Caco-2 (cell line): Measurements from ENCODE around the gene TMTC2. TPM values are rescaled to one million over a fixed set of nuclear protein-coding genes. Genes with fewer than 3 reads are reported as not detected.

Source experiments
- BruUV-seq: library from RNA; stranded (reverse); fragments of 400-500 nt; replicated peaks from 2 replicates; lab custom pipeline; 2021; lab: Mats Ljungman, UMichigan
- CTCF ChIA-PET: fragments of 300-600 bp; sonication (Branson Sonifier 250); formaldehyde crosslinking; loops from one replicate; lab custom pipeline; 2022; ENCODE audit warnings: antibody characterized with exemption; lab: Charles Lee
- POLR2A ChIA-PET: fragments of 300-600 bp; sonication (Branson Sonifier 250); formaldehyde crosslinking; loops from one replicate; lab custom pipeline; 2022; ENCODE audit warnings: antibody characterized with exemption; lab: Charles Lee
- DNase-seq, 2 experiments: peaks; one replicate each; pipeline versions ENCODE4 v3.0.0 to v3.0.0-alpha.2; 2020 to 2022
- H3K27me3 ChIP-seq: replicated peaks from 2 replicates; pipeline ENCODE4 v1.6.0; 2011; ENCODE audit warnings: low read length; ENCODE audit not compliant: control insufficient read depth, insufficient read depth
- H3K36me3 ChIP-seq: 2 replicates; pipeline ENCODE4 v1.5.1; 2011; ENCODE audit warnings: low read length; ENCODE audit not compliant: control insufficient read depth, insufficient read depth
- H3K4me1 ChIP-seq: fragments of 250-450 bp; sonication (Bioruptor Pico); 2 replicates; pipeline ENCODE4 v1.5.1; 2020; ENCODE audit warnings: mild to moderate bottlenecking
- H3K4me3 ChIP-seq: 2 replicates; pipeline ENCODE4 v1.5.1; 2011; ENCODE audit warnings: low read depth, mild to moderate bottlenecking, control low read depth, low read length
- H3K9me3 ChIP-seq: fragments of 250-450 bp; sonication (Bioruptor Pico); 2 replicates; pipeline ENCODE4 v1.5.1; 2020; ENCODE audit warnings: mild to moderate bottlenecking, moderate library complexity
- H3K27ac Mint-ChIP-seq: one replicate; pipeline ENCODE4 v1.8.0; 2022; ENCODE audit warnings: mixed read lengths; ENCODE audit not compliant: unreplicated experiment
- H3K27me3 Mint-ChIP-seq: one replicate; pipeline ENCODE4 v1.8.0; 2022; ENCODE audit warnings: mixed read lengths; ENCODE audit not compliant: insufficient read depth, unreplicated experiment
- H3K36me3 Mint-ChIP-seq: one replicate; pipeline ENCODE4 v1.8.0; 2022; ENCODE audit warnings: mild to moderate bottlenecking, mixed read lengths; ENCODE audit not compliant: insufficient read depth, unreplicated experiment
- H3K4me1 Mint-ChIP-seq: one replicate; pipeline ENCODE4 v1.8.0; 2022; ENCODE audit warnings: low read depth, mixed read lengths; ENCODE audit not compliant: unreplicated experiment
- H3K4me3 Mint-ChIP-seq: one replicate; pipeline ENCODE4 v1.8.0; 2022; ENCODE audit warnings: mild to moderate bottlenecking, moderate library complexity, mixed read lengths; ENCODE audit not compliant: unreplicated experiment
- H3K9me3 Mint-ChIP-seq: one replicate; pipeline ENCODE4 v1.8.0; 2022; ENCODE audit warnings: mixed read lengths; ENCODE audit not compliant: unreplicated experiment
- intact Hi-C: fragments of 100-400 bp; cut with micrococcal nuclease; formaldehyde crosslinking; loops from one replicate; pipeline ENCODE4 v1.10.0; 2022; ENCODE audit not compliant: unreplicated experiment
- total RNA-seq: library from RNA; stranded (reverse); gene quantifications from 2 replicates; pipeline ENCODE4 v1.2.3, GENCODE V29; 2022
- TF ChIP-seq, protein P1 (sequence below), 2 experiments: fragments of 200-600 bp in 1 of 2; IDR thresholded peaks; 1 replicate in 1 of 2; 2 replicates in 1 of 2; pipeline versions ENCODE4 v1.5.1 to v1.8.0; 2011 to 2022; ENCODE audit warnings: antibody characterized with exemption in 1 of 2, control low read depth in 1 of 2, inconsistent platforms in 1 of 2, low read depth in 1 of 2, low read length in 1 of 2, mild to moderate bottlenecking in 1 of 2, moderate library complexity in 1 of 2; ENCODE audit not compliant: insufficient read depth in 1 of 2, severe bottlenecking in 1 of 2, unreplicated experiment in 1 of 2

TMTC2 gene
- total RNA-seq, 1 experiment from 2014 or later = 2.2 TPM

DNA sequence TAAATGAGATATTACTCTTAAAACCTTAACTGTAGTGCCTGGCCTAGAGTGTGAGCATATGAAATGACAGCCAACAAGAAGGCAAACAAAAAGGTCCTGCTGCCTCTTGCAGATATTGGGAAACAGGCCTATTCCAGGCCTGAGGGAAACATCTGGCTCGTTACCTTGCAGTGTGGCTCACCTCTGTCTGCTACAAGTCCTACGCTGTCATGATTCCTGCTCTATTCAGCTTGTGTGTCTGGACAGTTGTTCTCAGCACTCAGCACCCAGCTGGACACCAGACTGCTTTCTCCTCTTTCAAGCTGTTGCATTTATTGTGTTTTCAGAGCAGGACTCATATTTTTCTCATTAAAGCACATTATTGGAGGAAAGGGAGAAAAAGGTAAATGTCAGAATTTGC lies 113.5 kb downstream of the TMTC2 start:
- TF ChIP-seq, protein P1, sequence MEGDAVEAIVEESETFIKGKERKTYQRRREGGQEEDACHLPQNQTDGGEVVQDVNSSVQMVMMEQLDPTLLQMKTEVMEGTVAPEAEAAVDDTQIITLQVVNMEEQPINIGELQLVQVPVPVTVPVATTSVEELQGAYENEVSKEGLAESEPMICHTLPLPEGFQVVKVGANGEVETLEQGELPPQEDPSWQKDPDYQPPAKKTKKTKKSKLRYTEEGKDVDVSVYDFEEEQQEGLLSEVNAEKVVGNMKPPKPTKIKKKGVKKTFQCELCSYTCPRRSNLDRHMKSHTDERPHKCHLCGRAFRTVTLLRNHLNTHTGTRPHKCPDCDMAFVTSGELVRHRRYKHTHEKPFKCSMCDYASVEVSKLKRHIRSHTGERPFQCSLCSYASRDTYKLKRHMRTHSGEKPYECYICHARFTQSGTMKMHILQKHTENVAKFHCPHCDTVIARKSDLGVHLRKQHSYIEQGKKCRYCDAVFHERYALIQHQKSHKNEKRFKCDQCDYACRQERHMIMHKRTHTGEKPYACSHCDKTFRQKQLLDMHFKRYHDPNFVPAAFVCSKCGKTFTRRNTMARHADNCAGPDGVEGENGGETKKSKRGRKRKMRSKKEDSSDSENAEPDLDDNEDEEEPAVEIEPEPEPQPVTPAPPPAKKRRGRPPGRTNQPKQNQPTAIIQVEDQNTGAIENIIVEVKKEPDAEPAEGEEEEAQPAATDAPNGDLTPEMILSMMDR (IDR thresholded peaks at IDR 0.05; ENCODE audit: insufficient read depth in 1 of 2, low read depth in 1 of 2, low read length in 1 of 2, severe bottlenecking in 1 of 2, unreplicated experiment in 1 of 2) = no peak
- no peak overlapping the region for H3K27ac Mint-ChIP-seq
- Histone ChIP-seq H3K4me1 (peaks cover 5% of the 10 kb centered on the region; the same call in 1 of the 2 replicates), H3K36me3 (no peaks in the 10 kb centered on the region), H3K27me3 (no peaks in the 10 kb centered on the region), H3K4me3 (no peak overlapping the region), H3K9me3 (no peaks in the 10 kb centered on the region)
- CTCF ChIA-PET = no interaction called here
- H3K9me3 Mint-ChIP-seq = no peaks in the 10 kb centered on the region
- POLR2A ChIA-PET = no interaction called here
- no peaks in the 10 kb centered on the region for H3K36me3 Mint-ChIP-seq
- no peaks in the 10 kb centered on the region for H3K27me3 Mint-ChIP-seq
- intact Hi-C loops = no loop called here
- no peak for DNase-seq
- no TSS peak for BruUV-seq
- peaks cover 6% of the 10 kb centered on the region for H3K4me1 Mint-ChIP-seq
- H3K4me3 Mint-ChIP-seq = no peak overlapping the region

DNA sequence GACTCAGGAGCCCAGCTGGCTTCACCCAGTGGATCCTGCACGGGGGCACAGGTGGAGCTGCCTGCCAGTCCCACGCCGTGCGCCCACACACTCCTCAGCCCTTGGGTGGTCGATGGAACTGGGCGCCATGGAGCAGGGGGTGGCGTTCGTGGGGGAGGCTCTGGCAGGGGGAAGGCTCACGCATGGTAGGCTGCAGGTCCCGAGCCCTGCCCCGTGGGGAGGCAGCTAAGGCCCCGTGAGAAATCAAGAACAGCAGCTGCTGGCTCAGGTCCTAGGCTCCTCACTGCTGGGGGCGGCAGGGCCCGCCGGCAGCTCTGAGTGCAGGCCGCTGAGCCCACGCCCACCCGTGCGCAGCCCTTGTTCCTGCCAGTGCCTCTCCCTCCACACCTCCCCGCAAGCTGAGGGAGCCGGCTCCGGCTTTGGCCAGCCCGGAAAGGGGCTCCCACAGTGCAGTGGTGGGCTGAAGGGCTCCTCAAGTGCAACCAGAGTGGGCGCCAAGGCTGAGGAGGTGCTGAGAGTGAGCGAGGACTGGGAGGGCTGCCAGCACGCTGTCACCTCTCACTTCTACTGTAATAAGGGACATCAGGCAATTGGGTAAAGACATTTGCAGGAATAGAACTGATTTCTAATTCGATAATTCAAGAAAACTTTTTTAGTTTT lies 115.4 kb downstream of the TMTC2 start:
- H3K4me3 Mint-ChIP-seq = no peak overlapping the region
- H3K27me3 ChIP-seq = no peaks in the 10 kb centered on the region
- TF ChIP-seq, protein P1 (IDR thresholded peaks at IDR 0.05; ENCODE audit: insufficient read depth in 1 of 2, low read depth in 1 of 2, low read length in 1 of 2, severe bottlenecking in 1 of 2, unreplicated experiment in 1 of 2) = no peak
- no peak overlapping the region for H3K4me3 ChIP-seq
- intact Hi-C loops = no loop called here
- H3K4me1 Mint-ChIP-seq = peaks cover 6% of the 10 kb centered on the region
- H3K27me3 Mint-ChIP-seq = no peaks in the 10 kb centered on the region
- H3K27ac Mint-ChIP-seq = no peak overlapping the region
- H3K36me3 Mint-ChIP-seq = no peaks in the 10 kb centered on the region
- no peaks in the 10 kb centered on the region for H3K36me3 ChIP-seq
- no TSS peak for BruUV-seq
- peaks cover 5% of the 10 kb centered on the region; the same call in 1 of the 2 replicates for H3K4me1 ChIP-seq
- no peak for DNase-seq
- no peaks in the 10 kb centered on the region for H3K9me3 Mint-ChIP-seq
- POLR2A ChIA-PET = no interaction called here
- no peaks in the 10 kb centered on the region for H3K9me3 ChIP-seq
- CTCF ChIA-PET = no interaction called here

DNA sequence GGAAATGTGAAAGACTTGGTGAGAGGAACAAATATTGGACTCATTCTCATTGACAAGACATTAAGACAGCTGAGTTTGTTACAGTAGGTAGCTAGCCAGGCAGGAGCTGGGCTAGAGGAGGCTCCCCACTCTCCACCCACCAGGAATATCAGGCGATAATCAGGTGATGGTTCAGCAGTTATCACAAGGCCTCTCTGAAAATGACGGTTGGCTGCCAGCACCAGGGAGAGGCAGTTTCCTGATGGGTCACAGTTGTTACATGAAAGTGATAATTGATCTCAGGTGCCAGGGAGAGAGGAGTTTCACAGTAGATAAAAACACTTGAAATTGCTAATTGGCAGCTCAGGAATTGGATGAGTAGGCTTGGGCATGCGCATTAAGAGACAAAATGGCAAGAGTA lies 116.5 kb downstream of the TMTC2 start:
- Mint-ChIP-seq H3K27me3 (no peaks in the 10 kb centered on the region), H3K27ac (no peak overlapping the region)

More for the DNA sequence above, 116.5 kb downstream of the TMTC2 start:
- ChIA-PET CTCF (no interaction called here), POLR2A (no interaction called here)
- no peak overlapping the region for H3K4me3 Mint-ChIP-seq
- intact Hi-C loops = no loop called here
- Histone ChIP-seq H3K27me3 (no peaks in the 10 kb centered on the region), H3K9me3 (no peaks in the 10 kb centered on the region), H3K4me3 (no peak overlapping the region), H3K36me3 (no peaks in the 10 kb centered on the region), H3K4me1 (peaks cover 5% of the 10 kb centered on the region; the same call in 1 of the 2 replicates)
- no peaks in the 10 kb centered on the region for H3K36me3 Mint-ChIP-seq
- H3K9me3 Mint-ChIP-seq = no peaks in the 10 kb centered on the region
- TF ChIP-seq, protein P1 (IDR thresholded peaks at IDR 0.05; ENCODE audit: insufficient read depth in 1 of 2, low read depth in 1 of 2, low read length in 1 of 2, severe bottlenecking in 1 of 2, unreplicated experiment in 1 of 2) = no peak
- no TSS peak for BruUV-seq
- no peak for DNase-seq
- H3K4me1 Mint-ChIP-seq = peaks cover 6% of the 10 kb centered on the region
